Stomach (tissue), 4 donors: ENCODE data around the gene VPS37C.

Experiments
- CTCF ChIP-seq, 7 experiments: fragments of 450-650 bp in 4 of 7; fragments of 200-600 bp in 3 of 7; sonication (generic) in 3 of 7; IDR thresholded peaks; one replicate each; pipeline ENCODE4 v1.5.1; 2016 to 2019; ENCODE audit warnings: antibody characterized with exemption in 7 of 7, control low read depth in 2 of 7, mild to moderate bottlenecking in 1 of 7
- EP300 ChIP-seq: sonication (generic); formaldehyde crosslinking; IDR thresholded peaks from one replicate; pipeline ENCODE4 v1.6.1; 2017; ENCODE audit warnings: antibody characterized with exemption

DNA sequence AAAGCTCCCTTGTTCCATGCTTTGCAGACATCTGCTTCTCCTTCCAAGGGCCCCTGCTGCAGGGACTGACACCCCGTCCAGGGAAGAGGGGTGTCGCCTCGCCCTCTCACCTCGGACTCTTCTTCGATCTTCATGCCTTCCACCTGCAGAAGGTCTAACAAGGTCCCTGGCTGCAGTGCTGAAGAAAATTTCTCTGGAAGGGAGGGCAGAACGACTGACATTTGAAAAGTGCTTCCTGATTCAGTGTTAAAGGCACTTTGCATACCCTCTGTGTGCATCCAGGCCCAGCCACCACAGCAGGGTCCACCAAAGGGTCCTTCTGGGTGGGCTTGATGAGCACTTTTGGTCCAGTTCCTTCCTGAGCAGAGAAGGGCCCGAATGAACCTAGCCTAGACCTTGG is 28.1 kb downstream of the VPS37C start:
- TF ChIP-seq EP300 (no peak), CTCF (IDR thresholded peaks at IDR 0.05) (no peak)
